HG03045 (cell line): Measurements from ENCODE around the gene RNU6-9.

Source experiments
- ATAC-seq: cut with Tn5 transposase; IDR thresholded peaks from one replicate; pipeline ENCODE4 v1.9.1; 2021; ENCODE audit warnings: mild to moderate bottlenecking, moderate library complexity; ENCODE audit not compliant: unreplicated experiment

Gene RNU6-9

DNA sequence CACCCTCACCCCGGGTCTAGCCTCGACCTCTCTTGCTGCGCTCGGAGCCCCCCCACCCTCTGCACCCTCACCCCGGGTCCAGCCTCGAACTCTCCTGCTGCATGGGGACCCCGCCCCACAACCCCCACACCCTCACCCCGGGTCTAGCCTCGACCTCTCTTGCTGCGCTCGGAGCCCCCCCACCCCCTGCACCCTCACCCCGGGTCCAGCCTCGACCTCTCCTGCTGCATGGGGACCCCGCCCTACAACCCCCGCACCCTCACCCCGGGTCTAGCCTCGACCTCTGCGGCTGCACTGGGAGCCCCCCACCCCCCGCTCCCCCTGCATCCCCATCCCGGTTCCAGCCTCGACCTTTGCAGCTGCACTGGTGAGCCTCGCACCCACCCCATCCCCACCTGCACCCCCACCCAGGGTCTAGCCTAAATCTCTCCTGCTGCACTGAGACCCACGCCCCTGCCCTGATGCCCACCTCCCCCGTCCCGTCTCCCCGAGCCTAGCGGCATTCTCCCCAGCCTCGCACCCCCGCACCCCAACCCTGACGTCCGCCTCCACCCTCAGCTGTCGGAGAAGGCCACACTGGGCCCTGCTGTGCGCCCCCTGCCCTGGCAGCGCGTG, 32.0 kb upstream of the RNU6-9 start:
- ATAC-seq, result no peak

DNA sequence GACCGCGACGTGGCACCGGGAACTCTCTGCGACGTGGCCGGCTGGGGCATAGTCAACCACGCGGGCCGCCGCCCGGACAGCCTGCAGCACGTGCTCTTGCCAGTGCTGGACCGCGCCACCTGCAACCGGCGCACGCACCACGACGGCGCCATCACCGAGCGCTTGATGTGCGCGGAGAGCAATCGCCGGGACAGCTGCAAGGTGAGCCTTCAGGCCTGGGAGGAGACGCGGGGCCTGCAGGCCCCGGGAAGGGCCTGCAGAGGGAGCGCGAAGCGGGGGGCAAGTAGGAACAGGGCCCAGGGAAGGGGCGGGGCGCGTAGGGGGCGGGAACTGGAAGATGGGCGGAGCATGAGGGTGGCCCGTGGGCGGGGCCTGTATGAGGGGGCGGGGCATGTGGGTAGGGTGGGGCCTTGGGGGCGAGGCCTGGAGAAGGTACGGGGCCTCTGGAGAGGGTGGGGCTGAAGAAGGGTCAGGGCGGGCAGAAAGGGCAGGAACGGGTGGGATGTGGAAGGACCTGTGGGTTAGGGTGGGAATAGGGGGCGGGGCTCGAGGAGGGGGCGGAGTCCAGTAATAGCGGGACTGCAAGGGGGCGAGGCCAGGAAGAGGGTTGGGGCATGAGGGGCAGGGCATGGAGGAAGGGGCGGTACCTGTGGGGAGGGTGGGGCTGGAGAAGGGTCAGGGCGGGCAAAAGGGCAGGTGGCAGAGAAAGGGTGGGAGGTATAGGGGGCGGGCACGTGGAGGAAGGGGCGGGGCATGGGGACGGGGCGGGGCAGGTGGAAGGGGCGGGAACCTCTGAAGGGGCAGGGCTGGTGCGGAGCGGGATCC, 31.3 kb upstream of the RNU6-9 start:
- no peak for ATAC-seq

GRCh38 chr19:862581-863314, 30.5 kb upstream of the RNU6-9 start:
- no peak for ATAC-seq

DNA sequence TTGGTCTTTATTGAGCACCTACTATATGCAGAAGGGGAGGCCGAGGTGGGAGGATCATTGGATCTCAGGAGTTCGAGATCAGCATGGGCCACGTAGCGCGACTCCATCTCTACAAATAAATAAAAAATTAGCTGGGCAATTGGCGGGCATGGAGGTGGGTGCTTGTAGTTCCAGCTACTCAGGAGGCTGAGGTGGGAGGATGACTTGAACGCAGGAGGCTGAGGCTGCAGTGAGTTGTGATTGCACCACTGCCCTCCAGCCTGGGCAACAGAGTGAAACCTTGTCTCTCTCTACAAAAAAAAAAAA, 30.0 kb upstream of the RNU6-9 start:
- no peak for ATAC-seq

DNA sequence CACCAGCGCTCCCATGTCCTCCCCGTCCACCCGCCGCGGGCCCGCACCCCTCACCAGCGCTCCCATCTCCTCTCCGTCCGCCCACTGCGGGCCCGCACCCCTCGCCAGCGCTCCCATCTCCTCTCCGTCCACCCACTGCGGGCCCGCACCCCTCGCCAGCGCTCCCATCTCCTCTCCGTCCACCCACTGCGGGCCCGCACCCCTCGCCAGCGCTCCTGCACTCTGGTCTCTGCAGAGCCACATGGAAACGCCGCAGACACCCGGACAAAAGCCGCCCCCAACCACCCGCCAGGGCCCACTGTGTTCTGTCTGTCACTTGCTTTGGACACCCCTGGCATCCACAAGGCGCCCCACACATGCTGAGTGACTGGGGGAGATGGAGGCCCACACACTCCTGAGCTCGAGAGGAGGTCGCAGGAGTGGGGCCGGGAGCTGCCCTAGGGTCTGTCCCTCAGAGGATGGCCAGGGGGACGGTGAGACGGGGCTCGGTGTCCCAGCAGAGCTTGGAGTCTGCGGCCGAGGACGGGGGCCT, 26.4 kb upstream of the RNU6-9 start:
- ATAC-seq, result no peak

- no peak for ATAC-seq
Measured at GRCh38 chr19:867301-867793, 25.9 kb upstream of the RNU6-9 start.

GRCh38 chr19:867855-868457, 25.3 kb upstream of the RNU6-9 start:
- ATAC-seq, result no peak

DNA sequence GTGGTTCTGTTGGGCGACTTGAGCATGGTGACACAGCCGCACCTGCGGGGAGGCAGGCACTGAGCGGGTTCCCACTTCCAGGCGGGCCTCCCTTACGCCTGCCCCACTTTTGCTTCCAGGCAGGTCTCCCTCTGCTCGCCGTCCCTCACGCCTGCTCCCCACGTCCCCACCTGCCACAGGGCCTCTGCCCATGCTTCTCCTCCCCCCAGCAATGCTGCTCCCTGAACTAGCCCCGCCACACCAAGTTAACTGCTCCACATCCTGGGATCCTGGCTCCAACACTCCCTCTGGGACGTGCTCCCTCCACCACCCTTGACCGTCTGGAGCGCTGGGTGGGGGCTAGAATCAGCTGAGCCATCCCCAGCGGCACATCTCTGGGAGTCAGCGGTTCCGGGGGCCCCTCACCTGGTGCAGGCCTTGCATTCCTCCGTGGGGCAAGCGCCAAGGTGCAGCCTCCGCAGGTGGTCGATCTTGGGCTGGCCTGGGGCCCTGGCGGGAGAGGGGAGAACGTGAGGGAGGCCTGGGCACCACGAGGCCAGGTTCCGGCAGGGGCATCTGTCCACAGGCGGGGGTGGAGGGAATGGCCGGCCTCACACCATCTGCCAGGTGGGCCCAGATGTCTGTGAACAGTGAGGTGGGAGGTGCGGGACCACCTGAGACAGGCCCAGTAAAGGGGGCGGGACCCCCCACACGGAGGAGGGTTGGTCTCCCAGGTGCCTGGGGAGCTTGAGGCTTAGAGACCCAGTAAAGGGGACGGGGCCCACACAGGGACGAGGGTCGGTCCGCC, 24.6 kb upstream of the RNU6-9 start:
- no peak for ATAC-seq

GRCh38 chr19:869245-870177, 23.8 kb upstream of the RNU6-9 start:
- ATAC-seq, result no peak

GRCh38 chr19:870314-870713, 23.0 kb upstream of the RNU6-9 start:
- ATAC-seq, result no peak

DNA sequence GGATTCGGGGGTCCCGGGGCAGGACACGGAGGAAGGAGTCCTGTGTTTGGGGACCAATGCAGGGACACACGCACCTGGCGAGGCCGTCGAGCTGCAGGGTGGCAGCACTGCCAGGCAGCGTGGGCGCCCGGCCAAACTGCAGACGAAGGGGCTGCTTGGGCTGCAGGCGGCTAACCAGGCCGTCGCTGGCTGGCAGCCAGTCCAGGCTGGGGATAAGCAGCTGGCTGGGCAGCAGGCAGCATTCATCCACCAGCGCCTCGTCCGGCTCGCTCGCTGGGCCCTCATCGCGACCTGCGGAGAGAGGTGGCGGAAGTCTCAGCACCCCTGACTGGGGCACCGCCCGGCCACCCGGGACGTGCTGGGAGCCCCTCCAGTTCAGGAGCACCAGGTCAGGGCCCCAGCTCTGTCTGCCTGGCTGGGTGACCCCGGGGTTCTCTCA, 22.3 kb upstream of the RNU6-9 start:
- ATAC-seq, result no peak

DNA sequence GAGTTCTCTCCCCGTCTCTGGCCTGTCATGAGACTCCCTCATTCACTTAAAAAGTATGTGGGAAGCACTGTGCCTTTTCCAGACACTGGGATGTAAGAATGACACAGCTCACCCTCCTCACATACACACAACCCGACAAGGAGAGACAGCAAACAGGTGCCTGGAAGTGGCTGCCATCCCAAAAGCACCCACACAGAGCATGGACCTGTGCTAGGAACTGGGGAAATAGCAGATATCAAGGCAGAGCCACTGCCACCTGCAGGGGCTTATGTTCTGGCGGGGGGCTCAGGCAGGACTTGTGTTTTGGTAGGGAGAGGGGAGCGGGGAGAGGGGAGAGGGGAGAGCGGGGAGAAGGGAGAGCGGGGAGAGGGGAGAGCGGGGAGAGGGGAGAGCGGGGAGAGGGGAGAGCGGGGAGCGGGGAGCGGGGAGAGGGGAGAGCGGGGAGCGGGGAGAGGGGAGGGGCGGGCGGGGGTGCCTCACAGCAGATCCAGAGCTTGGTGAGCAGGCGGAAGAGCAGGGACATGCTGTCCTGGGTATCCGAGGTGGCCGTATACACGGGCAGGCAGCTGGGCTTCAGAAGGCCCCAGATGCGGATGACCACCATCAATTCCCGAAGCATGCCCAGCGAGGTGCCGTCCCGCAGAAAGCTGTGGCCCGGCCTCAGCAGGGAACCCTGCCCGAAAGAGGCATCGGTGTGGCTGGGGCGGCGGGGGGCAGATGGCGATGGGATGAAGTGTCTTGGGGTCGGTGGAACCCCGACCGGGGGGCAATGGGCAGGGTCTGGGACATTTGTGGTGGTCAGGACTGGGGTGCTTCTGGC, 21.6 kb upstream of the RNU6-9 start:
- no peak for ATAC-seq

DNA sequence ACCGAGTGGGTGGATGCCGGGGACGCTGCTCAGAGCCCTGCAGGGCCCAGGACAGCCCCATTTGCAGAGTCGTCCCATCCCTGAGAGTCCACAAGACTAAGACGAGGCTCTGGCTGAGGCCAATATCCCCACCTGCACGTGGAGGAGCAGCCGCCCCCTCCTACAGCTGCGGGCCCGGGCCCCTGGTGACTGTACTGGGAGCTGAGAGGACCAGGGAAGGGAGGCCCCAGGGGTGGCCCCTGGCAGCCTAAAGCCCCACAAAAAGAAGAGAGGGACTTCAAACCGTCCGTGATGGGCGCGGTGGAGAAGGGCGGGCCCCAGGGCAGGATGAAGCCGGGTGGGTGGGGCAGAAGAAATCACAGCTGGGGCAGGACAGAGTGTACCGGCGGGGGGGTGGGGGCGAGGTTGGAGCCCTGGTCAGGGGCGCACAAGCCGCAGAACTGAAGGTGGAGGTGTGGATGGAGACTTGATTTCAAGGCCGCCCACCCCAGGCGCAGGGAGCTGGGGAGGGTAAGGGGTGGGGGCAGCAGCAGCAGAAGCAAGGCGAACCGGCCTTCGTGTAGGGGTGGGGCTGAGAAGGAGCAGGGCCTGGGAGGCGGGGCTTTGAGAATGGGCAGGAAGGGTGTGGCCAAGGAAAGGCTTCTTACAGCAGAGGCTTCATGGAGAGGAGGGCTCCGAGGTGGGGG, 20.9 kb upstream of the RNU6-9 start:
- ATAC-seq, result no peak

GRCh38 chr19:873084-873483, 20.2 kb upstream of the RNU6-9 start:
- no peak for ATAC-seq

DNA sequence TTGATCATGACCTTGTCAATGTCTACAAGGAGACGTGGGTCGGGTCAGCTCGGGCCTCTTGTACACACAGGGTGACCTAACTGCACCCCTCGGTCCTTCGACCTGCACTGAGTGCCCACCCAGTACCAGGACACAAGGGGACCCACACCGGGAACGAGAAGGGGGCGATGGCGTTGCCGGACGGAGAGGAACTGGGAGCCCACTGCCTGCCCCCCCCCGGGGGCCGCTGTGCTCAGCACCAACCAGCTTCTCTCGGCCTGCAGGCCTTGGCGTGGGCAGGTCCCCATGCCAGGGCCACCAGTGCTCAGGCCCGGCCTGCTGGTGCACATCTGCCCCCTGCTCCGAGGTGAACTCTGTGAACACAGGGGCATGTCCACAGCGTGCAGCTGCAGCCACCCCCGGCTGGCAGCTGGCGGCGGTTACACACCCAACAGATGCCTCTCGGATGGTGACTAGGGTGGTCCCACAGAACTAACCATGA, 19.7 kb upstream of the RNU6-9 start:
- no peak for ATAC-seq

GRCh38 chr19:875265-875879, 17.9 kb upstream of the RNU6-9 start:
- ATAC-seq, result no peak

- no peak for ATAC-seq
Measured at GRCh38 chr19:876089-876488, 17.2 kb upstream of the RNU6-9 start.
